Liver (tissue), 3 donors: ENCODE data around the gene DLX2.

Experiments
- EGR1 ChIP-seq, 2 donors: IDR thresholded peaks; 2 replicates each; pipeline ENCODE4 v1.6.1; 2016 to 2018; ENCODE audit warnings: antibody characterized with exemption in 2 of 2, low read depth in 2 of 2
- GABPA ChIP-seq, 2 donors: IDR thresholded peaks in 1 of 2; conservative IDR thresholded peaks in 1 of 2; 2 replicates each; pipeline ENCODE4 v1.6.1; 2016; ENCODE audit warnings: antibody characterized with exemption in 2 of 2, mild to moderate bottlenecking in 1 of 2, moderate library complexity in 1 of 2
- HNF4G ChIP-seq: IDR thresholded peaks from 2 replicates; pipeline ENCODE4 v1.6.1; 2016; ENCODE audit warnings: antibody characterized with exemption
- NR2F2 ChIP-seq: IDR thresholded peaks from 2 replicates; pipeline ENCODE4 v1.6.1; 2016; ENCODE audit warnings: antibody characterized with exemption
- RXRA ChIP-seq, 2 donors: IDR thresholded peaks; 2 replicates each; pipeline ENCODE4 v1.6.1; 2017 to 2018; ENCODE audit warnings: antibody characterized with exemption in 2 of 2, mild to moderate bottlenecking in 1 of 2
- YY1 ChIP-seq: IDR thresholded peaks from 2 replicates; pipeline ENCODE4 v1.6.1; 2016; ENCODE audit warnings: antibody characterized with exemption, mild to moderate bottlenecking
- TF ChIP-seq, protein P1 (sequence below): fragments of 150-350 bp; IDR thresholded peaks from 2 replicates; pipeline ENCODE4 v1.5.1; 2017; ENCODE audit warnings: improper control_type of control experiment, low read depth, low read length; ENCODE audit not compliant: missing input control
- TF ChIP-seq, protein P2 (sequence below): IDR thresholded peaks from 2 replicates; pipeline ENCODE4 v1.6.1; 2016; ENCODE audit warnings: antibody characterized with exemption, mild to moderate bottlenecking
- TF ChIP-seq, protein P3 (sequence below): IDR thresholded peaks from 2 replicates; pipeline ENCODE4 v1.6.1; 2016; ENCODE audit warnings: antibody characterized with exemption
- donor health status: healthy.
- donor health status: healthy.

DNA sequence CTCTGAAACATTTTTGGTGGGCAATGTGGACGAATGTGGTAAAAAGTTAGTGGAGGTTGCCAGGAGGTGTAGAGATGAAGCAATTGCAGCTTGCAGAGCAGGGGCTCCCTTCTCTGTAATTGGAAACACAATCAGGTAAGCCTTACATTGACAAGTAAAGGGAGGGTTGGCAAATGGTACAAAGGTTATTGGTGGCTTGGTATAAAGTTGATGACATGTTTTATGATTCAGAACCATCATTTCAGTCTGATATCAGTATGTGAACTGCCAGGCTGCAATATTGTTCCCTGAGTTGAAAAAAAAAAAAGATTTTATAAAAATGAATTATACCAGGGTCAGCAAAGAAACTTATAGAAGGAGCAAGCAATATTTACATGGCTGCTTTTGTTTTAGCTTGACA, 31.8 kb downstream of the DLX2 start:
- TF ChIP-seq, protein P1, sequence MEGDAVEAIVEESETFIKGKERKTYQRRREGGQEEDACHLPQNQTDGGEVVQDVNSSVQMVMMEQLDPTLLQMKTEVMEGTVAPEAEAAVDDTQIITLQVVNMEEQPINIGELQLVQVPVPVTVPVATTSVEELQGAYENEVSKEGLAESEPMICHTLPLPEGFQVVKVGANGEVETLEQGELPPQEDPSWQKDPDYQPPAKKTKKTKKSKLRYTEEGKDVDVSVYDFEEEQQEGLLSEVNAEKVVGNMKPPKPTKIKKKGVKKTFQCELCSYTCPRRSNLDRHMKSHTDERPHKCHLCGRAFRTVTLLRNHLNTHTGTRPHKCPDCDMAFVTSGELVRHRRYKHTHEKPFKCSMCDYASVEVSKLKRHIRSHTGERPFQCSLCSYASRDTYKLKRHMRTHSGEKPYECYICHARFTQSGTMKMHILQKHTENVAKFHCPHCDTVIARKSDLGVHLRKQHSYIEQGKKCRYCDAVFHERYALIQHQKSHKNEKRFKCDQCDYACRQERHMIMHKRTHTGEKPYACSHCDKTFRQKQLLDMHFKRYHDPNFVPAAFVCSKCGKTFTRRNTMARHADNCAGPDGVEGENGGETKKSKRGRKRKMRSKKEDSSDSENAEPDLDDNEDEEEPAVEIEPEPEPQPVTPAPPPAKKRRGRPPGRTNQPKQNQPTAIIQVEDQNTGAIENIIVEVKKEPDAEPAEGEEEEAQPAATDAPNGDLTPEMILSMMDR, result no peak
- TF ChIP-seq, protein P2, sequence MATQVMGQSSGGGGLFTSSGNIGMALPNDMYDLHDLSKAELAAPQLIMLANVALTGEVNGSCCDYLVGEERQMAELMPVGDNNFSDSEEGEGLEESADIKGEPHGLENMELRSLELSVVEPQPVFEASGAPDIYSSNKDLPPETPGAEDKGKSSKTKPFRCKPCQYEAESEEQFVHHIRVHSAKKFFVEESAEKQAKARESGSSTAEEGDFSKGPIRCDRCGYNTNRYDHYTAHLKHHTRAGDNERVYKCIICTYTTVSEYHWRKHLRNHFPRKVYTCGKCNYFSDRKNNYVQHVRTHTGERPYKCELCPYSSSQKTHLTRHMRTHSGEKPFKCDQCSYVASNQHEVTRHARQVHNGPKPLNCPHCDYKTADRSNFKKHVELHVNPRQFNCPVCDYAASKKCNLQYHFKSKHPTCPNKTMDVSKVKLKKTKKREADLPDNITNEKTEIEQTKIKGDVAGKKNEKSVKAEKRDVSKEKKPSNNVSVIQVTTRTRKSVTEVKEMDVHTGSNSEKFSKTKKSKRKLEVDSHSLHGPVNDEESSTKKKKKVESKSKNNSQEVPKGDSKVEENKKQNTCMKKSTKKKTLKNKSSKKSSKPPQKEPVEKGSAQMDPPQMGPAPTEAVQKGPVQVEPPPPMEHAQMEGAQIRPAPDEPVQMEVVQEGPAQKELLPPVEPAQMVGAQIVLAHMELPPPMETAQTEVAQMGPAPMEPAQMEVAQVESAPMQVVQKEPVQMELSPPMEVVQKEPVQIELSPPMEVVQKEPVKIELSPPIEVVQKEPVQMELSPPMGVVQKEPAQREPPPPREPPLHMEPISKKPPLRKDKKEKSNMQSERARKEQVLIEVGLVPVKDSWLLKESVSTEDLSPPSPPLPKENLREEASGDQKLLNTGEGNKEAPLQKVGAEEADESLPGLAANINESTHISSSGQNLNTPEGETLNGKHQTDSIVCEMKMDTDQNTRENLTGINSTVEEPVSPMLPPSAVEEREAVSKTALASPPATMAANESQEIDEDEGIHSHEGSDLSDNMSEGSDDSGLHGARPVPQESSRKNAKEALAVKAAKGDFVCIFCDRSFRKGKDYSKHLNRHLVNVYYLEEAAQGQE, result no peak
- no peak for TF ChIP-seq HNF4G
- no peak for TF ChIP-seq EGR1 (IDR thresholded peaks at IDR 0.05; ENCODE audit: low read depth in 2 of 2)
- no peak for TF ChIP-seq YY1
- TF ChIP-seq, protein P3, sequence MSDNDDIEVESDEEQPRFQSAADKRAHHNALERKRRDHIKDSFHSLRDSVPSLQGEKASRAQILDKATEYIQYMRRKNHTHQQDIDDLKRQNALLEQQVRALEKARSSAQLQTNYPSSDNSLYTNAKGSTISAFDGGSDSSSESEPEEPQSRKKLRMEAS, result no peak
- no peak for TF ChIP-seq NR2F2
- TF ChIP-seq GABPA (IDR thresholded peaks at IDR 0.05 in 1 of 2, conservative IDR thresholded peaks at IDR 0.05 in 1 of 2), result no peak
- TF ChIP-seq RXRA (IDR thresholded peaks at IDR 0.05), result no peak
